HEK293 (cell line): ENCODE data around the gene ITGB3.

Experiments used
- BCL11A ChIP-seq: fragments of 450-650 bp; formaldehyde crosslinking; IDR thresholded peaks from 2 replicates; pipeline ENCODE4 v1.5.1; 2016; ENCODE audit warnings: low read depth, missing biosample characterization, missing genetic modification characterization
- SETDB1 ChIP-seq: IDR thresholded peaks from one replicate; pipeline ENCODE4 v1.6.1; 2017; ENCODE audit warnings: mild to moderate bottlenecking, low read length, moderate library complexity, mixed read lengths; ENCODE audit not compliant: insufficient read length
- ZBTB20 ChIP-seq: fragments of 450-650 bp; formaldehyde crosslinking; IDR thresholded peaks from 2 replicates; pipeline ENCODE4 v1.5.1; 2016; ENCODE audit warnings: missing biosample characterization, missing genetic modification characterization
- ZFP41 ChIP-seq: fragments of 450-650 bp; formaldehyde crosslinking; IDR thresholded peaks from 2 replicates; pipeline ENCODE4 v1.5.1; 2016; ENCODE audit warnings: missing biosample characterization, missing genetic modification characterization, borderline replicate concordance
- ZNF155 ChIP-seq: fragments of 450-650 bp; formaldehyde crosslinking; IDR thresholded peaks from 2 replicates; pipeline ENCODE4 v1.5.1; 2016; ENCODE audit warnings: missing biosample characterization, missing genetic modification characterization
- ZNF549 ChIP-seq: fragments of 450-650 bp; IDR thresholded peaks from 2 replicates; pipeline ENCODE4 v1.5.1; 2018; ENCODE audit warnings: missing biosample characterization, missing genetic modification characterization, mild to moderate bottlenecking, inconsistent platforms, moderate library complexity
- ZNF677 ChIP-seq: fragments of 450-650 bp; IDR thresholded peaks from 2 replicates; pipeline ENCODE4 v1.5.0; 2018; ENCODE audit warnings: missing biosample characterization, mild to moderate bottlenecking, missing genetic modification characterization, moderate library complexity
- TF ChIP-seq, protein P1 (sequence below): fragments of 450-650 bp; formaldehyde crosslinking; IDR thresholded peaks from 2 replicates; pipeline ENCODE4 v1.5.1; 2016; ENCODE audit warnings: missing biosample characterization, missing genetic modification characterization
- TF ChIP-seq, protein P2 (sequence below): fragments of 450-650 bp; formaldehyde crosslinking; IDR thresholded peaks from 2 replicates; pipeline ENCODE4 v1.5.1; 2016; ENCODE audit warnings: missing biosample characterization, missing genetic modification characterization
- TF ChIP-seq, protein P3 (sequence below): fragments of 450-650 bp; formaldehyde crosslinking; IDR thresholded peaks from 2 replicates; pipeline ENCODE4 v1.5.1; 2016; ENCODE audit warnings: missing biosample characterization, missing genetic modification characterization

DNA sequence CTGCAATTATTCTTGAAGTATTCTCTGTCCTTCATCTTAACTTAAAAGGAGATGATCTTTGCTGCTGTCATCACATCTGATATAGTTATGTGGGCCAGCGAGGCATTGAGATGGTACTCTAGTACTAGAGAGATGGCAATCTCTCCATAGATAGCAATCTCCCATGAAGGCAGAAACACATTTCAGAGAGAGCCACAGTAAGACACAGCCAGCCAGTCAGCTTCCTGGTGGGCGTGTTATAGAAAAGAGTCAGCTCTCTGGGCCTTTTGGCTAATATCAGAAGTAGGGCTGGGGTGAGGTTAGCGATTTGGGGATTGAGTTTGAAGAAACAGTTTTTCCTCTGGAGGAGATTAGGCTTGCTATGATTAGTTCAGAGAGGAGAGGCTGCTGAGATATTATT, 47.5 kb downstream of the ITGB3 start:
- TF ChIP-seq, protein P1, sequence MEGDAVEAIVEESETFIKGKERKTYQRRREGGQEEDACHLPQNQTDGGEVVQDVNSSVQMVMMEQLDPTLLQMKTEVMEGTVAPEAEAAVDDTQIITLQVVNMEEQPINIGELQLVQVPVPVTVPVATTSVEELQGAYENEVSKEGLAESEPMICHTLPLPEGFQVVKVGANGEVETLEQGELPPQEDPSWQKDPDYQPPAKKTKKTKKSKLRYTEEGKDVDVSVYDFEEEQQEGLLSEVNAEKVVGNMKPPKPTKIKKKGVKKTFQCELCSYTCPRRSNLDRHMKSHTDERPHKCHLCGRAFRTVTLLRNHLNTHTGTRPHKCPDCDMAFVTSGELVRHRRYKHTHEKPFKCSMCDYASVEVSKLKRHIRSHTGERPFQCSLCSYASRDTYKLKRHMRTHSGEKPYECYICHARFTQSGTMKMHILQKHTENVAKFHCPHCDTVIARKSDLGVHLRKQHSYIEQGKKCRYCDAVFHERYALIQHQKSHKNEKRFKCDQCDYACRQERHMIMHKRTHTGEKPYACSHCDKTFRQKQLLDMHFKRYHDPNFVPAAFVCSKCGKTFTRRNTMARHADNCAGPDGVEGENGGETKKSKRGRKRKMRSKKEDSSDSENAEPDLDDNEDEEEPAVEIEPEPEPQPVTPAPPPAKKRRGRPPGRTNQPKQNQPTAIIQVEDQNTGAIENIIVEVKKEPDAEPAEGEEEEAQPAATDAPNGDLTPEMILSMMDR, result no peak
- TF ChIP-seq, protein P2, sequence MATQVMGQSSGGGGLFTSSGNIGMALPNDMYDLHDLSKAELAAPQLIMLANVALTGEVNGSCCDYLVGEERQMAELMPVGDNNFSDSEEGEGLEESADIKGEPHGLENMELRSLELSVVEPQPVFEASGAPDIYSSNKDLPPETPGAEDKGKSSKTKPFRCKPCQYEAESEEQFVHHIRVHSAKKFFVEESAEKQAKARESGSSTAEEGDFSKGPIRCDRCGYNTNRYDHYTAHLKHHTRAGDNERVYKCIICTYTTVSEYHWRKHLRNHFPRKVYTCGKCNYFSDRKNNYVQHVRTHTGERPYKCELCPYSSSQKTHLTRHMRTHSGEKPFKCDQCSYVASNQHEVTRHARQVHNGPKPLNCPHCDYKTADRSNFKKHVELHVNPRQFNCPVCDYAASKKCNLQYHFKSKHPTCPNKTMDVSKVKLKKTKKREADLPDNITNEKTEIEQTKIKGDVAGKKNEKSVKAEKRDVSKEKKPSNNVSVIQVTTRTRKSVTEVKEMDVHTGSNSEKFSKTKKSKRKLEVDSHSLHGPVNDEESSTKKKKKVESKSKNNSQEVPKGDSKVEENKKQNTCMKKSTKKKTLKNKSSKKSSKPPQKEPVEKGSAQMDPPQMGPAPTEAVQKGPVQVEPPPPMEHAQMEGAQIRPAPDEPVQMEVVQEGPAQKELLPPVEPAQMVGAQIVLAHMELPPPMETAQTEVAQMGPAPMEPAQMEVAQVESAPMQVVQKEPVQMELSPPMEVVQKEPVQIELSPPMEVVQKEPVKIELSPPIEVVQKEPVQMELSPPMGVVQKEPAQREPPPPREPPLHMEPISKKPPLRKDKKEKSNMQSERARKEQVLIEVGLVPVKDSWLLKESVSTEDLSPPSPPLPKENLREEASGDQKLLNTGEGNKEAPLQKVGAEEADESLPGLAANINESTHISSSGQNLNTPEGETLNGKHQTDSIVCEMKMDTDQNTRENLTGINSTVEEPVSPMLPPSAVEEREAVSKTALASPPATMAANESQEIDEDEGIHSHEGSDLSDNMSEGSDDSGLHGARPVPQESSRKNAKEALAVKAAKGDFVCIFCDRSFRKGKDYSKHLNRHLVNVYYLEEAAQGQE (tag by site-specific recombination), result no peak
- TF ChIP-seq ZBTB20 (tag by site-specific recombination) (no peak), ZNF155 (tag by site-specific recombination) (no peak), ZNF549 (tag by site-specific recombination) (no peak), ZNF677 (no peak), SETDB1 (no peak), BCL11A (tag by site-specific recombination) (no peak), ZFP41 (tag by site-specific recombination) (no peak)
- TF ChIP-seq, protein P3, sequence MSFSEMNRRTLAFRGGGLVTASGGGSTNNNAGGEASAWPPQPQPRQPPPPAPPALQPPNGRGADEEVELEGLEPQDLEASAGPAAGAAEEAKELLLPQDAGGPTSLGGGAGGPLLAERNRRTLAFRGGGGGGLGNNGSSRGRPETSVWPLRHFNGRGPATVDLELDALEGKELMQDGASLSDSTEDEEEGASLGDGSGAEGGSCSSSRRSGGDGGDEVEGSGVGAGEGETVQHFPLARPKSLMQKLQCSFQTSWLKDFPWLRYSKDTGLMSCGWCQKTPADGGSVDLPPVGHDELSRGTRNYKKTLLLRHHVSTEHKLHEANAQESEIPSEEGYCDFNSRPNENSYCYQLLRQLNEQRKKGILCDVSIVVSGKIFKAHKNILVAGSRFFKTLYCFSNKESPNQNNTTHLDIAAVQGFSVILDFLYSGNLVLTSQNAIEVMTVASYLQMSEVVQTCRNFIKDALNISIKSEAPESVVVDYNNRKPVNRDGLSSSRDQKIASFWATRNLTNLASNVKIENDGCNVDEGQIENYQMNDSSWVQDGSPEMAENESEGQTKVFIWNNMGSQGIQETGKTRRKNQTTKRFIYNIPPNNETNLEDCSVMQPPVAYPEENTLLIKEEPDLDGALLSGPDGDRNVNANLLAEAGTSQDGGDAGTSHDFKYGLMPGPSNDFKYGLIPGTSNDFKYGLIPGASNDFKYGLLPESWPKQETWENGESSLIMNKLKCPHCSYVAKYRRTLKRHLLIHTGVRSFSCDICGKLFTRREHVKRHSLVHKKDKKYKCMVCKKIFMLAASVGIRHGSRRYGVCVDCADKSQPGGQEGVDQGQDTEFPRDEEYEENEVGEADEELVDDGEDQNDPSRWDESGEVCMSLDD (tag by site-specific recombination), result no peak
